ENCODE measurements around the gene SNAPIN. TPM values are rescaled to one million over a fixed set of nuclear protein-coding genes. Genes with fewer than 3 reads are reported as not detected.

The SNAPIN gene
- total and polyA plus RNA-seq, 9 of the 15 experiments (the other 6 are each of a cell fraction or from before 2014, with no cell fraction given): 11.2 to 43.9 (median 32.3) TPM

- TF ChIP-seq TSHZ1 (CRISPR knock-in tag; IDR thresholded peaks at IDR 0.05) (no peak), GABPA (tag; conservative IDR thresholded peaks at IDR 0.05; ENCODE audit: low read depth) (no peak), ZFP36 (IDR thresholded peaks at IDR 0.05; ENCODE audit: low read depth, low read length, partially characterized antibody) (no peak), CCNT2 (IDR thresholded peaks at IDR 0.05; ENCODE audit: borderline replicate concordance, extremely low read depth, insufficient read length, low read depth, low read length) (no peak), ETV5 (CRISPR knock-in tag; IDR thresholded peaks at IDR 0.05; ENCODE audit: low read depth) (no peak), ARID4B (CRISPR knock-in tag; IDR thresholded peaks at IDR 0.05) (no peak), KAT8 (IDR thresholded peaks at IDR 0.05; ENCODE audit: low read depth) (no peak), NCOR1 (IDR thresholded peaks at IDR 0.05) (peak; percentile 71), TEAD2 (tag; IDR thresholded peaks at IDR 0.05) (no peak), LEF1 (IDR thresholded peaks at IDR 0.05) (peak; percentile 74), TBL1XR1 (IDR thresholded peaks at IDR 0.05; ENCODE audit: low read length in 2 of 2) (no peak), SP2 (IDR thresholded peaks at IDR 0.05; ENCODE audit: extremely low read depth, low read depth, low read length, poor library complexity, severe bottlenecking) (no peak), PYGO2 (tag; IDR thresholded peaks at IDR 0.05) (no peak), KLF13 (tag; IDR thresholded peaks at IDR 0.05; ENCODE audit: borderline replicate concordance, low read depth) (no peak), ZNF551 (CRISPR knock-in tag; IDR thresholded peaks at IDR 0.05) (no peak), CAMTA2 (CRISPR knock-in tag; conservative IDR thresholded peaks at IDR 0.05) (no peak), EP300 (IDR thresholded peaks at IDR 0.05; ENCODE audit: low read length) (peak; percentile 37; the same call in 1 of the 2 replicates), BRD4 (IDR thresholded peaks at IDR 0.05) (0 out of 2 replicates have a peak, but pooled peaks have one; percentile 38), CREB3L1 (IDR thresholded peaks at IDR 0.05; ENCODE audit: borderline replicate concordance, low read depth) (no peak)
Observed at GRCh38 chr1:153608742-153609584, 49.5 kb upstream of the SNAPIN start (continued).

Data from K562 (cell line).